PC-9 (cell line): ENCODE data around the gene QARS1.

Experiments
- EZH2 ChIP-seq: fragments of 200-600 bp; sonication (generic); IDR thresholded peaks from 2 replicates; pipeline ENCODE4 v1.8.0; 2017; ENCODE audit warnings: antibody characterized with exemption, low read depth
- TF ChIP-seq, protein P1 (sequence below): fragments of 200-600 bp; sonication (generic); conservative IDR thresholded peaks from 2 replicates; pipeline ENCODE4 v1.6.1; 2017; ENCODE audit warnings: mixed run types, antibody characterized with exemption, mild to moderate bottlenecking, moderate library complexity

DNA sequence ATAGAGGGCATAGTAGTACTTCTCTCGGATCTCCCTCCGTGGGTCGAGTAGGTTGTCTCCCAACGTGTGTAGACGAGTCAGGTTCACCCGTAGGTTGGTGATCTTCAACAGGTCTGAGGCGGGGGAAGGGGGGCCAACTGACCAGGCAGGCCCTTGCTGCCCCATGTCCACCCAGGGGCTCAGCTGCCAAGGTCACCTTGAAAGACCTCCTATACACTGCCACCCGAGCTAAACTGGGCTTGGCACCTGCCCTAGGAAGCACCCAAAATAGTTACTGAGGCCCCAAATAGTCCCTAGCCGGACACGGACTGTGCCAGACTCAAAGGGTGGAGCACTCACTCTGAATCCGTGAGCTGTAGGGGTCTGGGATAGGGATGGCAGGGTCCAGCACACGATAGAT is 26.5 kb upstream of the QARS1 start:
- TF ChIP-seq, protein P1, sequence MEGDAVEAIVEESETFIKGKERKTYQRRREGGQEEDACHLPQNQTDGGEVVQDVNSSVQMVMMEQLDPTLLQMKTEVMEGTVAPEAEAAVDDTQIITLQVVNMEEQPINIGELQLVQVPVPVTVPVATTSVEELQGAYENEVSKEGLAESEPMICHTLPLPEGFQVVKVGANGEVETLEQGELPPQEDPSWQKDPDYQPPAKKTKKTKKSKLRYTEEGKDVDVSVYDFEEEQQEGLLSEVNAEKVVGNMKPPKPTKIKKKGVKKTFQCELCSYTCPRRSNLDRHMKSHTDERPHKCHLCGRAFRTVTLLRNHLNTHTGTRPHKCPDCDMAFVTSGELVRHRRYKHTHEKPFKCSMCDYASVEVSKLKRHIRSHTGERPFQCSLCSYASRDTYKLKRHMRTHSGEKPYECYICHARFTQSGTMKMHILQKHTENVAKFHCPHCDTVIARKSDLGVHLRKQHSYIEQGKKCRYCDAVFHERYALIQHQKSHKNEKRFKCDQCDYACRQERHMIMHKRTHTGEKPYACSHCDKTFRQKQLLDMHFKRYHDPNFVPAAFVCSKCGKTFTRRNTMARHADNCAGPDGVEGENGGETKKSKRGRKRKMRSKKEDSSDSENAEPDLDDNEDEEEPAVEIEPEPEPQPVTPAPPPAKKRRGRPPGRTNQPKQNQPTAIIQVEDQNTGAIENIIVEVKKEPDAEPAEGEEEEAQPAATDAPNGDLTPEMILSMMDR: no peak
- TF ChIP-seq EZH2: no peak
